ENCODE data around the gene WASF2. TPM values are rescaled to one million over a fixed set of nuclear protein-coding genes. Genes with fewer than 3 reads are reported as not detected.
A peak's percentile ranks its signal among the peaks of the same experiment; 100 is the strongest.

Gene WASF2
- total and polyA plus RNA-seq, 2 of the 8 experiments (the other 6 are each of a cell fraction or from before 2014, with no cell fraction given) = 32.1 to 86.6 TPM

- Histone ChIP-seq H3K4me2 (ENCODE audit: insufficient read depth in 1 of 2, low read depth in 2 of 2, low read length in 2 of 2) (peak overlapping the region; percentile 35 to 47; a peak in 2 of 4 replicates), H3K18ac (ENCODE audit: extremely low read depth, low read length) (no peak overlapping the region), H3K79me1 (ENCODE audit: low read depth, low read length) (no peaks in the 10 kb centered on the region; the same call in 1 of the 2 replicates), H3K79me2 (ENCODE audit: control insufficient read depth in 1 of 2, insufficient read depth in 2 of 2, low read length in 2 of 2) (0 out of 4 replicates have a peak, but pooled peaks cover 0 to 5% of the 10 kb centered on the region in 2 experiments), H2BK15ac (ENCODE audit: low read length) (no peak overlapping the region), H3K14ac (ENCODE audit: insufficient read length) (no peak overlapping the region), H3K9me3 (ENCODE audit: insufficient read depth in 2 of 2, low read depth in 1 of 2, low read length in 1 of 2) (no peaks in the 10 kb centered on the region), H3K9ac (replicated peaks in 1 of 4; ENCODE audit: extremely low read depth in 1 of 4, low read depth in 3 of 4, low read length in 3 of 4) (0 out of 7 replicates have a peak overlapping the region, but pooled peaks of 1 of the 4 experiments have one; percentile 9), H4K20me1 (replicated peaks in 1 of 2; ENCODE audit: control insufficient read depth in 1 of 2, insufficient read depth in 2 of 2, low read length in 2 of 2) (no peaks in the 10 kb centered on the region), H2BK5ac (ENCODE audit: low read depth, low read length) (no peak overlapping the region), H3K56ac (replicated peaks; ENCODE audit: insufficient read length, low read depth, low read length) (no peak overlapping the region), H4K8ac (ENCODE audit: extremely low read depth, insufficient read depth, low read length) (no peak overlapping the region), H3K4ac (replicated peaks; ENCODE audit: insufficient read length, low read depth, low read length) (no peak overlapping the region), H3K27ac (ENCODE audit: low read depth, low read length) (peak overlapping the region; percentile 59), H3K4me3 (ENCODE audit: extremely low read depth in 1 of 4, insufficient read depth in 2 of 4, low read depth in 3 of 4, low read length in 4 of 4) (peak overlapping the region in 1 of 4 experiments; percentile 24; a peak in 1 of 8 replicates), H3K36me3 (ENCODE audit: control insufficient read depth in 2 of 4, insufficient read depth in 4 of 4, low read length in 3 of 4) (peaks cover 18 to 35% (median 28%) of the 10 kb centered on the region in 4 experiments), H2BK20ac (ENCODE audit: low read length) (no peak overlapping the region), H2BK12ac (ENCODE audit: low read depth, low read length) (no peak overlapping the region), H2AFZ (ENCODE audit: low read length) (no peak overlapping the region), H4K91ac (replicated peaks; ENCODE audit: insufficient read length, low read length) (peak overlapping the region; percentile 18), H3K27me3 (replicated peaks in 1 of 4; ENCODE audit: control insufficient read depth in 3 of 4, extremely low read depth in 1 of 4, insufficient read depth in 3 of 4, low read length in 3 of 4) (no peaks in the 10 kb centered on the region), H2AK5ac (ENCODE audit: low read depth, low read length) (no peak overlapping the region), H3K23me2 (ENCODE audit: low read depth, low read length) (no peaks in the 10 kb centered on the region), H4K5ac (ENCODE audit: insufficient read length, low read depth, low read length) (peak overlapping the region; percentile 2), H2BK120ac (replicated peaks; ENCODE audit: low read depth, low read length) (no peak overlapping the region), H3K4me1 (replicated peaks in 1 of 4; ENCODE audit: control insufficient read depth in 3 of 4, insufficient read depth in 4 of 4, low read length in 3 of 4) (peaks cover 5 to 12% (median 9%) of the 10 kb centered on the region in 4 experiments; a peak in 6 of 7 replicates), H3K23ac (ENCODE audit: insufficient read length) (no peak overlapping the region)
- DNase-seq (ENCODE audit: low read depth in 1 of 2, low spot score in 2 of 2) (no peak), FAIRE-seq (no peak)
- 47 to 100% methylated on average over 1 to 14 of the region's 14 CpGs for WGBS, 2 experiments (ENCODE audit: extremely low coverage in 1 of 2, insufficient coverage in 1 of 2, insufficient read length in 1 of 2, insufficient replicate concordance in 2 of 2, low coverage in 1 of 2, low lambda C conversion rate in 2 of 2, missing lambda C conversion rate in 1 of 2)
- CTCF ChIA-PET (ENCODE audit: partially characterized antibody) = interaction anchor here (0.7 to 37.8 kb wide), 13 partner anchors 17 to 197 kb away, joined by 3 to 863 read pairs (median 5); no protein-coding TSS in a partner anchor
- POLR2A ChIA-PET (ENCODE audit: partially characterized antibody) = interaction anchor here (0.6 to 1.3 kb wide), 7 partner anchors 8 to 185 kb away, joined by 3 to 5 read pairs (median 3); partner anchors contain the start of genes AHDC1 and WASF2
- TF ChIP-seq TEAD4 (IDR thresholded peaks at IDR 0.05; ENCODE audit: low read depth, low read length) = no peak
- peak; percentile 90 for TF ChIP-seq MAFK (IDR thresholded peaks at IDR 0.05; ENCODE audit: low read depth, low read length)
- no peak for TF ChIP-seq CTBP2 (IDR thresholded peaks at IDR 0.05; ENCODE audit: borderline replicate concordance, insufficient read depth, insufficient read length, low read length)
- TF ChIP-seq SIX5 (IDR thresholded peaks at IDR 0.05; ENCODE audit: low read depth, low read length) = no peak
- no peak for TF ChIP-seq POLR2AphosphoS5 (IDR thresholded peaks at IDR 0.05; ENCODE audit: low read depth, low read length)
- TF ChIP-seq RAD21 (IDR thresholded peaks at IDR 0.05 in 1 of 2, conservative IDR thresholded peaks at IDR 0.05 in 1 of 2; ENCODE audit: low read depth in 2 of 2, low read length in 2 of 2) = no peak
- no peak for TF ChIP-seq ATF2 (IDR thresholded peaks at IDR 0.05; ENCODE audit: low read length)
- no peak for TF ChIP-seq JUND (IDR thresholded peaks at IDR 0.05; ENCODE audit: low read length)
- TF ChIP-seq ASH2L (IDR thresholded peaks at IDR 0.05; ENCODE audit: low read length) = peak; percentile 19
- TF ChIP-seq POLR2A (IDR thresholded peaks at IDR 0.05; ENCODE audit: control extremely low read depth in 1 of 2, low read depth in 2 of 2, low read length in 2 of 2) = no peak
These were observed 71.4 kb downstream of the WASF2 start for GRCh38 chr1:27418326-27419185.

All from H1 (cell line).